Smooth muscle cell (in vitro differentiated cells): ENCODE results near the gene EN2. TPM values are rescaled to one million over a fixed set of nuclear protein-coding genes. Genes with fewer than 3 reads are reported as not detected.

ENCODE experiments used
- DNase-seq: peaks from one replicate; lab custom pipeline; 2025; ENCODE audit not compliant: unreplicated experiment; lab: John Stamatoyannopoulos, UW
- H2AFZ ChIP-seq: fragments of 200-600 bp; sonication (generic); 2 replicates; pipeline ENCODE4 v1.6.0; 2016; ENCODE audit warnings: antibody characterized with exemption, low read depth, mild to moderate bottlenecking
- H3F3A ChIP-seq: fragments of 200-600 bp; sonication (generic); 2 replicates; pipeline ENCODE4 v1.6.0; 2017; ENCODE audit warnings: antibody characterized with exemption, low read depth
- H3K27ac ChIP-seq: fragments of 200-600 bp; sonication (generic); 2 replicates; pipeline ENCODE4 v1.5.1; 2016; ENCODE audit warnings: low read depth, mild to moderate bottlenecking
- H3K27me3 ChIP-seq: fragments of 200-600 bp; sonication (generic); 2 replicates; pipeline ENCODE4 v1.6.1; 2016; ENCODE audit warnings: low read depth, mild to moderate bottlenecking
- H3K36me3 ChIP-seq: fragments of 200-600 bp; sonication (generic); 2 replicates; pipeline ENCODE4 v1.5.1; 2016; ENCODE audit warnings: low read depth
- H3K4me1 ChIP-seq: fragments of 200-600 bp; sonication (generic); 2 replicates; pipeline ENCODE4 v1.5.1; 2016; ENCODE audit warnings: low read depth
- H3K4me2 ChIP-seq: fragments of 200-600 bp; sonication (generic); 2 replicates; pipeline ENCODE4 v1.6.0; 2016; ENCODE audit warnings: mild to moderate bottlenecking
- H3K4me3 ChIP-seq: fragments of 200-600 bp; sonication (generic); 2 replicates; pipeline ENCODE4 v1.5.1; 2016; ENCODE audit warnings: mild to moderate bottlenecking
- H3K79me2 ChIP-seq: fragments of 200-600 bp; sonication (generic); 2 replicates; pipeline ENCODE4 v1.6.0; 2016; ENCODE audit warnings: low read depth, mild to moderate bottlenecking
- H3K9ac ChIP-seq: fragments of 200-600 bp; sonication (generic); 2 replicates; pipeline ENCODE4 v1.6.0; 2016; ENCODE audit warnings: low read depth
- H3K9me3 ChIP-seq: fragments of 200-600 bp; sonication (generic); replicated peaks from 2 replicates; pipeline ENCODE4 v1.5.1; 2016; ENCODE audit warnings: low read depth
- H4K20me1 ChIP-seq: fragments of 200-600 bp; sonication (generic); 2 replicates; pipeline ENCODE4 v1.6.0; 2016; ENCODE audit warnings: low read depth
- CTCF ChIP-seq: fragments of 200-600 bp; sonication (generic); IDR thresholded peaks from 2 replicates; pipeline ENCODE4 v1.5.1; 2017; ENCODE audit warnings: borderline replicate concordance, mild to moderate bottlenecking, antibody characterized with exemption; ENCODE audit not compliant: insufficient read depth, poor library complexity, severe bottlenecking
- WGBS: methylation state at CpG from one replicate; pipeline ENCODE4 v1.1.7; 2016; ENCODE audit warnings: low lambda C conversion rate; 5-methylcytosine and 5-hydroxymethylcytosine counted together
- polyA plus RNA-seq: library from polyadenylated mRNA; unstranded; fragments of >200 nt; fragmentation: Nextera tagmentation; extraction: Ambion mirVana; gene quantifications from 2 replicates; pipeline ENCODE4 v1.2.1, GENCODE V29; 2016
- total RNA-seq: library from RNA; depleted of rRNA; stranded (reverse); fragments of >200 nt; gene quantifications from 2 replicates; pipeline ENCODE4 v1.2.3, GENCODE V29; 2014

Gene EN2
- total and polyA plus RNA-seq, 2 experiments from 2014 or later = not detected

- Histone ChIP-seq H3K27me3 (peaks cover 100% of the 10 kb centered on the region), H3K4me2 (peak overlapping the region; percentile 69), H3K4me3 (no peak overlapping the region), H3K79me2 (no peaks in the 10 kb centered on the region), H3K4me1 (peaks cover 22% of the 10 kb centered on the region), H3K36me3 (no peaks in the 10 kb centered on the region), H3K9ac (no peak overlapping the region), H3K27ac (no peak overlapping the region), H2AFZ (no peak overlapping the region), H3F3A (no peaks in the 10 kb centered on the region), H4K20me1 (no peaks in the 10 kb centered on the region), H3K9me3 (no peaks in the 10 kb centered on the region)
- DNase-seq = no peak
- no peak for TF ChIP-seq CTCF
- 2% methylated on average over 77 of the region's 78 CpGs for WGBS
Observed at GRCh38 chr7:155466814-155467733, 9.1 kb downstream of the EN2 start.

- Histone ChIP-seq H3K36me3 (no peaks in the 10 kb centered on the region), H3K4me2 (peak overlapping the region; percentile 80), H4K20me1 (no peaks in the 10 kb centered on the region), H3K9ac (no peak overlapping the region), H3K9me3 (no peaks in the 10 kb centered on the region), H3F3A (no peaks in the 10 kb centered on the region), H3K27ac (no peak overlapping the region), H3K27me3 (peaks cover 93% of the 10 kb centered on the region), H3K79me2 (no peaks in the 10 kb centered on the region), H2AFZ (no peak overlapping the region), H3K4me1 (peaks cover 25% of the 10 kb centered on the region), H3K4me3 (peak overlapping the region; percentile 23)
- WGBS = 1% methylated on average over 44 of the region's 70 CpGs
- no peak for TF ChIP-seq CTCF
- DNase-seq = no peak
Observed at GRCh38 chr7:155467846-155468784, 10.2 kb downstream of the EN2 start.

GRCh38 chr7:155468785-155469148 lies 10.8 kb downstream of the EN2 start:
- Histone ChIP-seq H3K9me3 (no peaks in the 10 kb centered on the region), H3K36me3 (no peaks in the 10 kb centered on the region), H3K27me3 (peaks cover 92% of the 10 kb centered on the region), H3K4me3 (peak overlapping the region; percentile 23), H3K27ac (no peak overlapping the region), H3K4me2 (peak overlapping the region; percentile 80), H2AFZ (no peak overlapping the region), H3K9ac (no peak overlapping the region), H3K79me2 (no peaks in the 10 kb centered on the region), H3K4me1 (peaks cover 25% of the 10 kb centered on the region), H4K20me1 (no peaks in the 10 kb centered on the region), H3F3A (no peaks in the 10 kb centered on the region)
- WGBS = 17% methylated on average over 10 of the region's 10 CpGs
- no peak for DNase-seq
- no peak for TF ChIP-seq CTCF
